Activated CD4-positive, alpha-beta memory T cell treated with anti-CD3 and anti-CD28 coated beads for 36 hours (primary cell): ENCODE results near the gene TMEM225B. TPM values are rescaled to one million over a fixed set of nuclear protein-coding genes. Genes with fewer than 3 reads are reported as not detected.
"Not testable (repeated sequence)": the region's sequence is repeated elsewhere in the genome, so short reads cannot be mapped to it uniquely, and the experiment has no call there.

Experiments used
- CTCF ChIA-PET: fragments of 350-600 bp; sonication (Branson Sonifier 250); formaldehyde crosslinking; loops from one replicate; lab custom pipeline; 2021; ENCODE audit warnings: antibody characterized with exemption, inconsistent platforms; lab: Charles Lee
- POLR2A ChIA-PET: fragments of 350-600 bp; sonication (Branson Sonifier 250); formaldehyde crosslinking; loops from one replicate; lab custom pipeline; 2021; ENCODE audit warnings: antibody characterized with exemption; lab: Charles Lee
- DNase-seq: peaks from one replicate; pipeline ENCODE4 v3.0.0-alpha.2; 2020
- H3K27ac Mint-ChIP-seq: one replicate; pipeline ENCODE4 v1.8.0; 2021; ENCODE audit warnings: mixed read lengths
- H3K27me3 Mint-ChIP-seq: one replicate; pipeline ENCODE4 v1.8.0; 2021; ENCODE audit warnings: mixed read lengths
- H3K36me3 Mint-ChIP-seq: one replicate; pipeline ENCODE4 v1.8.0; 2021; ENCODE audit warnings: mixed read lengths
- H3K4me1 Mint-ChIP-seq: one replicate; pipeline ENCODE4 v1.8.0; 2021; ENCODE audit warnings: low read depth, mixed read lengths
- H3K4me3 Mint-ChIP-seq: one replicate; pipeline ENCODE4 v1.8.0; 2021; ENCODE audit warnings: mild to moderate bottlenecking, mixed read lengths
- H3K9me3 Mint-ChIP-seq: one replicate; pipeline ENCODE4 v1.8.0; 2021; ENCODE audit warnings: mixed read lengths
- intact Hi-C: fragments of 100-400 bp; cut with micrococcal nuclease; formaldehyde crosslinking; loops from one replicate; pipeline ENCODE4 v1.15.1; 2023
- total RNA-seq, 2 experiments: library from RNA; stranded (reverse); gene quantifications; one replicate each; pipeline ENCODE4 v1.2.3, GENCODE V29; 2021

TMEM225B gene
- total RNA-seq, 2 experiments from 2014 or later: 0.87 to 1.2 TPM

DNA sequence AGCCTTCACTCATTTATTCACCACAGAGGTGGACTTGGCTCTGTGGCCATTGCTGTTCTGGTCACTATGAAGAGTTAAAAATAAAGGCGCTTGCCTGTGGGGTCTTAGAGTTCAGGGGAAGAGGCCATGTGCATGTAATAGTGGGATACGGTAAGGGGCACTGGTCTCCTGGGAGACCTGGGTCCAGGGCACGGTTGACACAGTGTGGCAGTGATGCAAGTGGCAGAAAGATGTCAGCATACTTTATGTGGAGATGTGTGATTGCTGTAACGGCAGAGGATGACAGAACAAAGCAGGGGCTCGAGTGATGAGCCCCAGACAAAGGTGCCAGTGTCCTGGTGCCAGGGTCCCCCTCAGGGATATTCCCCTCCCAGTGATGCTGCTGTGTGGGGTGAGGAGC lies 27.3 kb downstream of the TMEM225B start:
- Mint-ChIP-seq H3K4me3 (peak overlapping the region; percentile 77), H3K9me3 (no peaks in the 10 kb centered on the region), H3K27me3 (no peaks in the 10 kb centered on the region), H3K36me3 (peaks cover 80% of the 10 kb centered on the region), H3K27ac (peak overlapping the region; percentile 94), H3K4me1 (peaks cover 46% of the 10 kb centered on the region)
- DNase-seq: no peak
- intact Hi-C loops: no loop called here
- POLR2A ChIA-PET: interaction anchor here (1.6 to 2.2 kb wide), 2 partner anchors 9 to 67 kb away, joined by 5 to 7 read pairs; partner anchors contain the start of gene ZNF655
- CTCF ChIA-PET: no interaction called here

DNA sequence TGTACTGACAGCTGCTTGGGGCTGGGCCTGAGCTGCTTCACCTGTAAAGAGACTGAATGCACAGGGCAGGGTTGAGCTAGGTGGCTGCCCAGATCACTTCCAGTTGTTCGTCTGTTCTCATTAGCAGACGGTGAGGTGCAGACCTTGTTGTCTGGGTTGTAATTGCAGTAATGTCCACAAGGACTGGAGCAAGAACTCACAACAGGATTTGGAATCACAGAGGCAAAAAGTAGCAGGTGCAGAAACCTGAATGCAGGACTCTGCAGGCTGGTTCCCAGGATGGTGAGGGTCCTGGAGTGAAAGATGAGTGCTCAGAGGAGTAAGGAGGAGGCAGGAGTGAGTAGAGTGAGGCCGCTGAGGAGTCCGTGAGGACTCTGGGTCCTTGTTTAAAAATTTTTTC lies 27.9 kb downstream of the TMEM225B start:
- POLR2A ChIA-PET: no interaction called here
- H3K4me3 Mint-ChIP-seq: no peak overlapping the region
- DNase-seq: no peak
- CTCF ChIA-PET: no interaction called here
- peaks cover 50% of the 10 kb centered on the region for H3K4me1 Mint-ChIP-seq
- intact Hi-C loops: no loop called here
- no peaks in the 10 kb centered on the region for H3K9me3 Mint-ChIP-seq
- peaks cover 75% of the 10 kb centered on the region for H3K36me3 Mint-ChIP-seq
- no peaks in the 10 kb centered on the region for H3K27me3 Mint-ChIP-seq
- peak overlapping the region; percentile 31 for H3K27ac Mint-ChIP-seq

DNA sequence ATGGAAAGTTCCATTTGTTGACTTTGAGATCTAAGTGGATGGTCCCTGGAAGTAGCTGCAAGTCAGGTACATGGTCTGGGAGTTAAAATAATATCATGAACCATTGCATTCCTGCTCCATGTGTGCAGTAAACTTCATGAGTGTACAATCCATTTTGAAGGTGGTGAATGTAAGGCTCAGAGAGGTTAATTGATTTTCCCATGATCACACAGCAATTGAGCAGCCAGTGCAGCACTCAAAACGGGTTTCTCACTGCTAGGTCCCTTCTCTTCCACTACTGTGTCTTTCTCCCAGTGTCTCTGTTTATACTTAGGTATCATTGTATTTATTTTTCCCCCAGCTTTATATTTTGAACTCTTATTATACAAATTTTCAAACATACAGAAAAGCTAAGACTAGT lies 28.6 kb downstream of the TMEM225B start:
- H3K9me3 Mint-ChIP-seq: no peaks in the 10 kb centered on the region
- intact Hi-C loops: no loop called here
- ChIA-PET CTCF (no interaction called here), POLR2A (no interaction called here)
- no peak overlapping the region for H3K4me3 Mint-ChIP-seq
- peaks cover 53% of the 10 kb centered on the region for H3K4me1 Mint-ChIP-seq
- no peaks in the 10 kb centered on the region for H3K27me3 Mint-ChIP-seq
- DNase-seq: no peak
- H3K27ac Mint-ChIP-seq: peak overlapping the region; percentile 31
- H3K36me3 Mint-ChIP-seq: peaks cover 75% of the 10 kb centered on the region

DNA sequence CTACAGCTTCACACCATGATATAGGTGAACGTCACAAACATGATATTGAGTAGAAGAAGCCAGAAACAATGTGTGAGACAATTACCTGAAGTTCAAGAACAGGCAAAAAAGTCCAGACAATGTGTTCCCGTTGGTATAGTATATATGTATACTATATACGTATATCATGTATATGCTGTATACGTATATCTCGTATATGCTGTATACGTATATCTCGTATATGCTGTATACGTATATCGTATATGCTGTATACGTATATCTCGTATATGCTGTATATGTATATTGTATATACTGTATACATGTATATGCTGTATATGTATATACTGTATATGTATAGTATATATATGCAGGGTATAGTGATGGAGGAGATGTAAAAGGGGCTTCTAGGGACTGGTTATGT lies 29.4 kb downstream of the TMEM225B start:
- H3K27me3 Mint-ChIP-seq: no peaks in the 10 kb centered on the region
- CTCF ChIA-PET: no interaction called here
- H3K4me1 Mint-ChIP-seq: peaks cover 53% of the 10 kb centered on the region
- no peaks in the 10 kb centered on the region for H3K9me3 Mint-ChIP-seq
- no peak overlapping the region for H3K27ac Mint-ChIP-seq
- POLR2A ChIA-PET: no interaction called here
- intact Hi-C loops: no loop called here
- no peak for DNase-seq
- no peak overlapping the region for H3K4me3 Mint-ChIP-seq
- H3K36me3 Mint-ChIP-seq: peaks cover 75% of the 10 kb centered on the region

DNA sequence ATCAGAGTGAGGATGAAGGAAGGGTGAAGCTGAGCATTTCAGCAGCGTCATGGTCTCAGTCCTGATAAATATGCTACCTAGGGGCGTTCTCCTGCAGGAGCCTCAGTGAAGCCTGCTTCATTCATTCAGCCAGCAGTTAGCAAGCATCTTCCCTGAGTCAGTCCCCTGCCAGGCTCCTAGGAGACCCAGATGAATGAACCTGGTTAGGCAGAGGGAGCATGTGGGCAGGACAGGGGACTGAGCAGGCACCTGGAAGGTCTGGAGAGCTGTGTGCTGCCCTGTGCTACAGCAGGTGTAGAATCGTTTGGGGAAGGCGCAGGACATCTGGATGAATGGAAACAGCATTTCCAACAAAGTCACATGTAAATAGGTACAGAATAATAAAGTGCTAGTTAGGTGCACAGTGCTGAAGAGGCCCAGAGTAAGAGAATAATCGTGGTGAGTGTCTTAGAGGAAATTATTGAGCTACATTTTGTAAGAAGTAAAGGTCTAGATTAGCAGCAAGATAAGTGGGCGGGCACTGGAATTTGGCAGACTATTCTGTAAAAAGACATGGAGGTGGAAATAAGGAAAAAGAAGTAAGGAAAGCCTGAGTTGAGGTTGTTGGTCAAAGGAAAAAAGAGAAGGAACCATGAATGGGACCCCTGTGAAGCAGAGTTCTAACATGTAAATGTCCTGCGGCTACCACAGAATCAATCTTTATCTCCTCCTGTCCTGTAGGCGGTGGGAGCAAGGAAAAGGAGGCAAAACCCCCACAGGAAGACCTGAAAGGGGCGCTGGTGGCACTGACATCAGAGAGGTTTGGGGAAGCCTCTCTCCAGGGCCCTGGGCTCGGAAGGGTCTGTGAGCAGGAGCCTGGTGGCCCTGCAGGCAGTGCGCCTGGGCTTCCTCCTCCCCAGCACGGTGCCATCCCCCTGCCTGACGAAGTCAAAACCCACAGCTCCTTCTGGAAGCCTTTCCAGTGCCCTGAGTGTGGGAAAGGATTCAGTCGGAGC lies 30.7 kb downstream of the TMEM225B start:
- intact Hi-C loops: no loop called here
- Mint-ChIP-seq H3K36me3 (peaks cover 66% of the 10 kb centered on the region), H3K27ac (peak overlapping the region; percentile 0), H3K9me3 (no peaks in the 10 kb centered on the region), H3K27me3 (no peaks in the 10 kb centered on the region), H3K4me3 (no peak overlapping the region), H3K4me1 (peaks cover 41% of the 10 kb centered on the region)
- ChIA-PET CTCF (interaction anchor here (1.5 kb wide), 1 partner anchor 13 kb away, joined by 4 read pairs; no protein-coding TSS in a partner anchor), POLR2A (no interaction called here)
- no peak for DNase-seq

DNA sequence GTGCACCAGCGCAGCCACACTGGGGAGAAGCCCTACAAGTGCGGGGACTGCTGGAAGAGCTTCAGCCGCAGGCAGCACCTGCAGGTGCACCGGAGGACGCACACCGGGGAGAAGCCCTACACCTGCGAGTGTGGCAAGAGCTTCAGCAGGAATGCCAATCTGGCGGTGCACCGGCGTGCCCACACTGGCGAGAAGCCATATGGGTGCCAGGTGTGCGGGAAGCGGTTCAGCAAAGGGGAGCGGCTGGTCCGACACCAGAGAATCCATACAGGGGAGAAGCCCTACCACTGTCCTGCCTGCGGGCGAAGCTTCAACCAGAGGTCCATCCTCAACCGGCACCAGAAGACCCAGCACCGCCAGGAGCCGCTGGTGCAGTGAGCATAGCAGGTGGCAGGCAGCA lies 31.6 kb downstream of the TMEM225B start:
- no peaks in the 10 kb centered on the region for H3K9me3 Mint-ChIP-seq
- no peak overlapping the region for H3K27ac Mint-ChIP-seq
- intact Hi-C loops: loop anchor here (10.0 kb wide), 2 partner anchors 115 to 285 kb away; partner anchors contain the start of gene TRIM4
- H3K4me1 Mint-ChIP-seq: peaks cover 32% of the 10 kb centered on the region
- CTCF ChIA-PET: interaction anchor here (1.5 kb wide), 1 partner anchor 14 kb away, joined by 4 read pairs; no protein-coding TSS in a partner anchor
- DNase-seq: no peak
- H3K36me3 Mint-ChIP-seq: peaks cover 57% of the 10 kb centered on the region
- POLR2A ChIA-PET: no interaction called here
- H3K4me3 Mint-ChIP-seq: no peak overlapping the region
- H3K27me3 Mint-ChIP-seq: no peaks in the 10 kb centered on the region

DNA sequence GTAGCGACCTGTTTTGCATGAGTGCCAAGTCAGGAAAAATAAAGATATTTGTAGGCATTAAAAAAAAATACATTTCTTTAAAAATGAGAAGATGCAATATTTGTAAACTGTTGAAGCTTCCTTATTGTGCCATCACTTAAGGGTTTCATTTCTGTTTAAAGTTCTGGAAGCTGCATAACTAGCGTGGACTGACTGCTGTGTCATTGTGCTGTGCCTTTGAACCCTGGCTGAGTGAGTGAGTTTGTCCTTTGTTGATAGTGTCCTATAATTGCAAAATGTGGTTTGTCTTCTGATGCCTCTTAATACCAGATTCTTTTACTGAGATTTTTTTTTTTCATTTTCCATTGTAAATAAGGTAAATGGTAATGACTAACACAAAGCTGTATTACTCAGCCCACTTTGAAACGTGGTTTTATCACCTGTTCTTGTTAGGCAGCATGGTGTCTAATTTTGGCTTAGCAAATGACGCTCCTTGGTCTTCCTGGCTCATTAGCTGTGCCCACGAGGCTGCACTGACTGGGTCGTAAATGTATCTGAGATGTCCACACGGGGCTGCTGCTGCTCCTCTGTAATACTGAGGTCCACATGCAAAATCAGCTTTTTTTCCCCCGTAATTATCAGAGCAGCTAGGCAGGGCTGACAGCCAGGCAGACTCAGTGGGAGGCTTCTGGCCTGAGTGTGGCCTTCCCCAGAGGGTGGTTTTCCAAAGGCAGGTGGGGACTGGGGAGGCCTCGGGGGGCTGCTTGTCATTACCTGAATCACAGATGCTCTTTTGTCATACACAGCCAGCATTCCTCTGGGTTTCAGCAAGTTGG lies 33.4 kb downstream of the TMEM225B start:
- CTCF ChIA-PET: interaction anchor here (0.6 to 1.8 kb wide), 5 partner anchors 15 to 495 kb away, joined by 3 to 6 read pairs (median 3); partner anchors contain the start of genes MBLAC1 and ZSCAN25
- POLR2A ChIA-PET: interaction anchor here (1.7 kb wide), 1 partner anchor 15 kb away, joined by 5 read pairs; the partner anchor contains the start of gene ZSCAN25
- intact Hi-C loops: loop anchor here (10.0 kb wide), 2 partner anchors 113 to 283 kb away; partner anchors contain the start of gene TRIM4
- peaks cover 44% of the 10 kb centered on the region for H3K36me3 Mint-ChIP-seq
- H3K27me3 Mint-ChIP-seq: no peaks in the 10 kb centered on the region
- H3K27ac Mint-ChIP-seq: peak overlapping the region; percentile 72
- H3K9me3 Mint-ChIP-seq: no peaks in the 10 kb centered on the region
- H3K4me3 Mint-ChIP-seq: no peak overlapping the region
- peak; percentile 60 for DNase-seq
- peaks cover 22% of the 10 kb centered on the region for H3K4me1 Mint-ChIP-seq

DNA sequence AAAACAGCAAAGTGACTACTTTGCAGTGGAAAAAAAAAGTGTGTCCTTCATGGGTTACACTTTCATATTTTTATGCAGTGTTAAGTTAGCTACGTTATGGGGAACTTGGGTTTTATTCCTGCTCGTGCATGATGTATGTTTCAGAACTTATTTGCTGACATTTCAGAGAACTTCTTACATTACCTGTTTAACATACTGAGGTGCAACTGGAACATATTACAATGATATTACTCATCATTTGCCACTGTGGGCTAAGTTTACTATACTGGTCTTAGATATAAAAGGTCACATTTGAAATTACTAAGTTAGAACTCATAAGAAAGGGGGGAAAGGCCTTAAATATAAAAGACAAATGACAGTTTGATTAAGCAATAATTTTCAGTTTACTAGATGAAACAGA lies 39.3 kb downstream of the TMEM225B start:
- CTCF ChIA-PET, H3K9me3 Mint-ChIP-seq, H3K4me3 Mint-ChIP-seq, POLR2A ChIA-PET, DNase-seq, H3K27me3 Mint-ChIP-seq: not testable (repeated sequence)
- peaks cover 15% of the 10 kb centered on the region for H3K36me3 Mint-ChIP-seq
- peaks cover 32% of the 10 kb centered on the region for H3K4me1 Mint-ChIP-seq
- peak overlapping the region; percentile 86 for H3K27ac Mint-ChIP-seq
- intact Hi-C loops: loop anchor here (2.0 to 10.0 kb wide), 3 partner anchors 107 to 277 kb away; partner anchors contain the start of gene TRIM4

DNA sequence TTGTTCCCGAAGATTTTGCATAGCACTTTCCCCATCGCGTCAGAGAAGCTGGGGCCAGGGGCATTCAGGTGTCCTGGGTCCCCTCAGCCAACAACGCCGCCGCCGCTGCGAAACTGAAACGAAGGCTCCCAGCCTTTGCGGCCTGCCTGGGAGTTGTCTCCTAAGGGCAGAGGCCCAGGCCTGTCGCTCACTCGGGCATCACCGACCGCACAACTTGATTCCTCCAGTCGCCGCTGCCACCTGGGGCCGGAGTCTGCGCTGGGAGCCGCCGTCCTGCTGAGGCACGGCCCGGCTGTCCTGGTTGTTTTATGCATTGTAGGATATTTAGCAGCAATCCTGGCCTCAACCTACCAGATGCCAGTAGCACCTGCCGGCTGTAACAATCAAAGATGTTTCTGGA lies 40.7 kb downstream of the TMEM225B start:
- no peak for DNase-seq
- ChIA-PET POLR2A (no interaction called here), CTCF (no interaction called here)
- intact Hi-C loops: loop anchor here (10.0 kb wide), 2 partner anchors 106 to 276 kb away; partner anchors contain the start of gene TRIM4
- Mint-ChIP-seq H3K4me1 (peaks cover 32% of the 10 kb centered on the region), H3K27ac (peak overlapping the region; percentile 86), H3K36me3 (peaks cover 14% of the 10 kb centered on the region), H3K4me3 (no peak overlapping the region), H3K27me3 (no peaks in the 10 kb centered on the region), H3K9me3 (no peaks in the 10 kb centered on the region)

DNA sequence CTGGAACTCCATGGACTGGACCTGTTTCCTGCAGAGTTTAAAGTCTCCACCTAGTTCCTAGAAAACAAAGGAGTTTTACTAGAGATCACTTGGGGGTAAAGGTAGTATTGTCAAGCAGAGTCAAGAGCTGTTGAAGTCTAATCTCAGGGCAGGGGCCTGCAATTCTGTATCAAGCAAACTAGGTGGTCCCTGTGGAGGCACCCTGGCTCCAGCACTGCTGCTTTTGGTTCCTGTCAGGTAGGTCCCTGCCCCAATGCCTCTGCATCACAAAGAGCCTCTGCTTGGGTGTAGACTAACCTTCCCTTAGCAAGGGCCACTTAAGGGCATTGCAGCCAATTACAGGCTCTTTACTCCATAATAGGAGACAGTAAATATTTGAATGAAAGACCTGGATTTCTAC lies 41.2 kb downstream of the TMEM225B start:
- POLR2A ChIA-PET: no interaction called here
- intact Hi-C loops: loop anchor here (10.0 kb wide), 2 partner anchors 106 to 276 kb away; partner anchors contain the start of gene TRIM4
- DNase-seq: no peak
- H3K4me3 Mint-ChIP-seq: no peak overlapping the region
- H3K9me3 Mint-ChIP-seq: no peaks in the 10 kb centered on the region
- CTCF ChIA-PET: no interaction called here
- H3K36me3 Mint-ChIP-seq: peaks cover 16% of the 10 kb centered on the region
- peaks cover 32% of the 10 kb centered on the region for H3K4me1 Mint-ChIP-seq
- no peaks in the 10 kb centered on the region for H3K27me3 Mint-ChIP-seq
- no peak overlapping the region for H3K27ac Mint-ChIP-seq

DNA sequence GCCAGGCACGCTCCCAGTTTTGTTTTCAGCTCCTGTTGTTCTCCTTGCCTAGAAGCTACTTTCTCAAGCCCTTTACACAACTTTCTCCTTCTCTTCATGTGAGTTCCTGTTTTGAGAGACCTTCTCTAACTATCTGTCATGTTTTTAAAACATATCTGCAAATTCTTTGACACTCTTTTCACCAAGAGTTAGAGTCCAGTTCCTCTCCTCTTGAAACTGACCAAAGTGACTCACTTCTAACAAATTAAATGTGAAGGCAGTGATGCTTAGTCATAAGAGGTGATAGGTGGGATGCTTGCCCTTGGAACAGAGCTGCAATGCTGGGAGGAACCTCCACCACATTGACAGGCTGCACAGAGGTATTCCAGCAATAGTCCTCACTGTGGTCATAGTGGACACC lies 44.0 kb downstream of the TMEM225B start:
- Mint-ChIP-seq H3K27me3 (no peaks in the 10 kb centered on the region), H3K36me3 (peaks cover 31% of the 10 kb centered on the region), H3K4me1 (peaks cover 26% of the 10 kb centered on the region), H3K9me3 (no peaks in the 10 kb centered on the region), H3K4me3 (no peak overlapping the region), H3K27ac (no peak overlapping the region)
- no peak for DNase-seq
- ChIA-PET CTCF (no interaction called here), POLR2A (no interaction called here)
- intact Hi-C loops: no loop called here
